Transverse colon (tissue), 4 donors: ENCODE results near the gene SLC35F1. TPM values are rescaled to one million over a fixed set of nuclear protein-coding genes. Genes with fewer than 3 reads are reported as not detected.

Experiments
- DNase-seq: peaks from one replicate; pipeline ENCODE4 v3.0.0-alpha.2; 2019
- H3K27ac ChIP-seq, 4 donors: fragments of 200-600 bp; sonication (generic); 2 replicates each; pipeline ENCODE4 v1.5.1; 2016 to 2018; ENCODE audit warnings: inconsistent platforms in 4 of 4
- H3K27me3 ChIP-seq: fragments of 200-600 bp; sonication (generic); 2 replicates; pipeline ENCODE4 v1.5.1; 2017; ENCODE audit warnings: inconsistent platforms
- H3K36me3 ChIP-seq, 4 donors: fragments of 200-600 bp; sonication (generic); 2 replicates each; pipeline ENCODE4 v1.5.1; 2017 to 2019; ENCODE audit warnings: inconsistent platforms in 4 of 4
- H3K4me1 ChIP-seq, 4 donors: fragments of 200-600 bp; sonication (generic); 2 replicates each; pipeline ENCODE4 v1.5.1; 2017 to 2020; ENCODE audit warnings: inconsistent platforms in 4 of 4
- H3K4me3 ChIP-seq, 4 donors: fragments of 200-600 bp; sonication (generic); 1 replicate in 1 of 4; 2 replicates in 3 of 4; pipeline versions ENCODE4 v1.5.1 to v1.6.1; 2017 to 2019; ENCODE audit warnings: inconsistent platforms in 4 of 4
- H3K9me3 ChIP-seq, 2 donors: fragments of 200-600 bp; sonication (generic); 2 replicates each; pipeline ENCODE4 v1.5.1; 2017 to 2019; ENCODE audit warnings: inconsistent platforms in 2 of 2
- EP300 ChIP-seq: sonication (generic); formaldehyde crosslinking; IDR thresholded peaks from one replicate; pipeline ENCODE4 v1.6.1; 2017; ENCODE audit warnings: antibody characterized with exemption, low read depth
- POLR2A ChIP-seq: fragments of 450-650 bp; IDR thresholded peaks from one replicate; pipeline ENCODE4 v1.6.1; 2016; ENCODE audit warnings: antibody characterized with exemption, mild to moderate bottlenecking, moderate library complexity
- POLR2AphosphoS5 ChIP-seq, 3 donors: sonication (generic); formaldehyde crosslinking; IDR thresholded peaks; one replicate each; pipeline ENCODE4 v1.6.1; 2016; ENCODE audit warnings: antibody characterized with exemption in 3 of 3
- WGBS, 2 donors: methylation state at CpG; one replicate each; pipeline ENCODE4 v1.1.5; 2018; ENCODE audit warnings: low coverage in 1 of 2; 5-methylcytosine and 5-hydroxymethylcytosine counted together
- in situ Hi-C, 4 donors: fragments of 200-750 bp; cut with MboI; loops; one replicate each; pipeline versions ENCODE4 v1.15.0 to v1.15.1; 2017; ENCODE audit warnings: low sequenced_read_pairs in 3 of 4, low pct_ligation_motif_present in 1 of 4, low pct_unique_long_range_greater_than_20kb in 1 of 4
- intact Hi-C: fragments of 100-400 bp; cut with DNase I; formaldehyde crosslinking; loops from one replicate; pipeline ENCODE4 v1.15.1; 2023; ENCODE audit warnings: low total_unique reads
- total RNA-seq, 4 donors: library from RNA; depleted of rRNA; stranded (reverse); fragments of >200 nt; gene quantifications; one replicate each; pipeline ENCODE4 v1.1.0, GENCODE V29; 2016
- TF ChIP-seq, protein P1 (sequence below), 5 experiments: fragments of 200-600 bp in 3 of 5; fragments of 450-650 bp in 2 of 5; sonication (generic) in 3 of 5; IDR thresholded peaks; 1 replicate in 2 of 5; 2 replicates in 3 of 5; pipeline ENCODE4 v1.5.1; 2016 to 2017; ENCODE audit warnings: antibody characterized with exemption in 5 of 5, inconsistent platforms in 3 of 5, mild to moderate bottlenecking in 2 of 5, moderate library complexity in 1 of 5

Gene SLC35F1
- total RNA-seq, 4 donors from 2014 or later = 0.37 to 1.1 (median 0.71) TPM

DNA sequence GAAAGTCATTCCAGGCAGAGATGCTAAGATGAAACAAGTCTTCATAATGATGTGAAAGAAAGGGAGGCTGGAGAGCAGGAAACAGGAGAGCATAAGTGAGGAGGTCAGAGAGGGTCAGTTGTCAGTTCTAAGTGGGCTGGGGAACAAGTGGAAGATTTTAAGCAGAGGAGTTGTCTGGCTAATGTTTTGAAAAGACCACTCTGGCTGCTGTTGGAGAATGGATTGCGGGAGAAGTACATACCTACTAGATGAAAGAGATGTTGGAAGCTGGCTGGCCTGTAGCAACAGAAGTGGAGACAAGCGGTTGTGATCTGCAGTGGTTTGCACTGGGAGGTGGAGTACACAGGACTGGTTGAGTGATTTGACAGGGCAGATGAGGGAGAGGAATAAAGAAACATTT lies 10.1 kb downstream of the SLC35F1 start:
- in situ Hi-C loops (no loop called here), intact Hi-C loops (no loop called here)
- H3K27me3 ChIP-seq = peaks cover 26% of the 10 kb centered on the region
- H3K27ac ChIP-seq = no peak overlapping the region
- no peaks in the 10 kb centered on the region for H3K36me3 ChIP-seq
- H3K9me3 ChIP-seq = no peaks in the 10 kb centered on the region
- H3K4me3 ChIP-seq = no peak overlapping the region
- no peaks in the 10 kb centered on the region for H3K4me1 ChIP-seq
- WGBS, 2 donors = 64 to 67% methylated on average over 2 of the region's 2 CpGs
- TF ChIP-seq, protein P1, sequence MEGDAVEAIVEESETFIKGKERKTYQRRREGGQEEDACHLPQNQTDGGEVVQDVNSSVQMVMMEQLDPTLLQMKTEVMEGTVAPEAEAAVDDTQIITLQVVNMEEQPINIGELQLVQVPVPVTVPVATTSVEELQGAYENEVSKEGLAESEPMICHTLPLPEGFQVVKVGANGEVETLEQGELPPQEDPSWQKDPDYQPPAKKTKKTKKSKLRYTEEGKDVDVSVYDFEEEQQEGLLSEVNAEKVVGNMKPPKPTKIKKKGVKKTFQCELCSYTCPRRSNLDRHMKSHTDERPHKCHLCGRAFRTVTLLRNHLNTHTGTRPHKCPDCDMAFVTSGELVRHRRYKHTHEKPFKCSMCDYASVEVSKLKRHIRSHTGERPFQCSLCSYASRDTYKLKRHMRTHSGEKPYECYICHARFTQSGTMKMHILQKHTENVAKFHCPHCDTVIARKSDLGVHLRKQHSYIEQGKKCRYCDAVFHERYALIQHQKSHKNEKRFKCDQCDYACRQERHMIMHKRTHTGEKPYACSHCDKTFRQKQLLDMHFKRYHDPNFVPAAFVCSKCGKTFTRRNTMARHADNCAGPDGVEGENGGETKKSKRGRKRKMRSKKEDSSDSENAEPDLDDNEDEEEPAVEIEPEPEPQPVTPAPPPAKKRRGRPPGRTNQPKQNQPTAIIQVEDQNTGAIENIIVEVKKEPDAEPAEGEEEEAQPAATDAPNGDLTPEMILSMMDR (IDR thresholded peaks at IDR 0.05) = no peak
- no peak for DNase-seq

GRCh38 chr6:117918454-117918853 lies 11.4 kb downstream of the SLC35F1 start:
- intact Hi-C loops = no loop called here
- in situ Hi-C loops = no loop called here
- Histone ChIP-seq H3K27ac (no peak overlapping the region), H3K4me1 (no peaks in the 10 kb centered on the region), H3K4me3 (no peak overlapping the region), H3K36me3 (no peaks in the 10 kb centered on the region), H3K27me3 (peaks cover 26% of the 10 kb centered on the region), H3K9me3 (no peaks in the 10 kb centered on the region)
- DNase-seq = no peak
- WGBS, 2 donors = 48 to 59% methylated on average over 5 of the region's 5 CpGs
- no peak for TF ChIP-seq POLR2AphosphoS5 (IDR thresholded peaks at IDR 0.05)
- no peak for TF ChIP-seq EP300
- no peak for TF ChIP-seq POLR2A
- TF ChIP-seq, protein P1 (IDR thresholded peaks at IDR 0.05) = no peak

DNA sequence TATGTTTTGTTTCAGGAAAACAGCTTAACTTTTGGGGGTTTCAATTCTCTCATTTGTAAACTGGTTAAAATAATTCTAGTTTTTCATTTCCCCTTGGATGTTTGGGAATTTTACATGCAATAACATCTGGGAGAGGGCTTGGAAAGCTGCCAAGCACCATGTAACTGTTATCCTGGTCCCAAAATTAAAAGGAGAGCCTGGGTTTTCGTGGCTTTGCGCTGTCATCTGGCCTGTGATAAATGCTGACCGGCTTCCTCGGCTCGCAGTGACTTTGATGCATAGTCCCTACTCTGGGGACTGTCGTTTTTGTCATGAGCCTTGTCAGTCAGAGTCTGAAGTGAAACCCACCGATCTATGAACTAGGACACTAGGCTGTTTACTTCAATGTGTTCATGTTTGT lies 12.2 kb downstream of the SLC35F1 start:
- in situ Hi-C loops = no loop called here
- Histone ChIP-seq H3K36me3 (no peaks in the 10 kb centered on the region), H3K4me3 (no peak overlapping the region), H3K27ac (no peak overlapping the region), H3K9me3 (no peaks in the 10 kb centered on the region), H3K27me3 (peaks cover 26% of the 10 kb centered on the region), H3K4me1 (no peaks in the 10 kb centered on the region)
- intact Hi-C loops = no loop called here
- 31 to 40% methylated on average over 7 of the region's 7 CpGs for WGBS, 2 donors
- DNase-seq = no peak
- TF ChIP-seq POLR2A (no peak), EP300 (no peak), POLR2AphosphoS5 (IDR thresholded peaks at IDR 0.05) (no peak)
- TF ChIP-seq, protein P1 (IDR thresholded peaks at IDR 0.05) = no peak

GRCh38 chr6:117919775-117920729 lies 13.0 kb downstream of the SLC35F1 start:
- intact Hi-C loops (no loop called here), in situ Hi-C loops (no loop called here)
- H3K27me3 ChIP-seq = peaks cover 26% of the 10 kb centered on the region
- 0 to 22% methylated on average over 2 to 39 of the region's 39 CpGs for WGBS, 2 donors
- no peaks in the 10 kb centered on the region for H3K36me3 ChIP-seq
- no peaks in the 10 kb centered on the region for H3K4me1 ChIP-seq
- no peaks in the 10 kb centered on the region for H3K9me3 ChIP-seq
- DNase-seq = no peak
- peak overlapping the region in 1 of 4 donors; percentile 11 for H3K27ac ChIP-seq
- peak overlapping the region in 2 of 4 donors; percentile 13 to 41 for H3K4me3 ChIP-seq
- TF ChIP-seq POLR2AphosphoS5 (IDR thresholded peaks at IDR 0.05) (no peak), EP300 (no peak), POLR2A (no peak)
- TF ChIP-seq, protein P1 (IDR thresholded peaks at IDR 0.05) = no peak
